Activated CD8-positive, alpha-beta T cell treated with anti-CD3 and anti-CD28 coated beads, Interleukin-2, amount 10 ng/mL, durations not matched to agents 7 days and 5 days (primary cell): ENCODE measurements around the gene SUSD6. TPM values are rescaled to one million over a fixed set of nuclear protein-coding genes. Genes with fewer than 3 reads are reported as not detected.

Experiments used
- ATAC-seq: fragments of 150-1000 bp; cut with Tn5 transposase; one replicate; pipeline ENCODE4 v1.10.0; 2021; ENCODE audit warnings: moderate library complexity
- CTCF ChIA-PET: fragments of 350-600 bp; sonication (Branson Sonifier 250); formaldehyde crosslinking; loops from one replicate; lab custom pipeline; 2021; ENCODE audit warnings: antibody characterized with exemption; lab: Charles Lee
- POLR2A ChIA-PET: fragments of 350-600 bp; sonication (Branson Sonifier 250); formaldehyde crosslinking; loops from one replicate; lab custom pipeline; 2021; ENCODE audit warnings: antibody characterized with exemption; lab: Charles Lee
- DNase-seq: peaks from one replicate; pipeline ENCODE4 v3.0.0-alpha.2; 2020
- H3K27ac Mint-ChIP-seq: one replicate; pipeline ENCODE4 v1.8.0; 2021; ENCODE audit warnings: mild to moderate bottlenecking, mixed read lengths
- H3K27me3 Mint-ChIP-seq: one replicate; pipeline ENCODE4 v1.8.0; 2021; ENCODE audit warnings: low read depth, mixed read lengths
- H3K36me3 Mint-ChIP-seq: one replicate; pipeline ENCODE4 v1.8.0; 2021; ENCODE audit warnings: low read depth, mixed read lengths
- H3K4me1 Mint-ChIP-seq: one replicate; pipeline ENCODE4 v1.8.0; 2021; ENCODE audit warnings: low read depth, mixed read lengths
- H3K4me3 Mint-ChIP-seq: one replicate; pipeline ENCODE4 v1.8.0; 2021; ENCODE audit warnings: mild to moderate bottlenecking, mixed read lengths
- H3K9me3 Mint-ChIP-seq: one replicate; pipeline ENCODE4 v1.8.0; 2022; ENCODE audit warnings: mixed read lengths; ENCODE audit not compliant: insufficient read depth
- total RNA-seq, 2 experiments: library from RNA; stranded (reverse); gene quantifications; one replicate each; pipeline ENCODE4 v1.2.3, GENCODE V29; 2021

SUSD6 gene
- total RNA-seq, 2 experiments from 2014 or later, result 40.0 to 43.1 TPM

DNA sequence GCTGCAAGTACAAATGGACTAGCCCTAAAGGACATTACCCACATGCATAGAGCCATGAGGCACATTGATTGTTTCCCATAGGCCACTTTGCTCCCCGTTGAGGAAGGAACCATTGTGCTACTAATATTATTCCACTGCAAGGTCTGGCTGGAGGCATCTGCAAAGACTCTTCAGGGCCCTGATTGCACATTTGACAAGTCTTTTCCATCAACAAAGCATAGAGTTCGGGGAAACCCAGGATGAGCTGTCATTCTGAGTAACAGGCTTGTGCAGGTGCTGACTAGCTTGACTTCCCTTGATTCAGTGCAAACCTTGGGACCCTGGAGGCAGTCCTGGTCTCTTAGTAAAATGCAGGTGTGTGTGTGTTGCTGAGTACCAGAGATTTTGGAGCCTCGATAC lies 73.8 kb downstream of the SUSD6 start:
- Mint-ChIP-seq H3K27me3 (no peaks in the 10 kb centered on the region), H3K9me3 (no peaks in the 10 kb centered on the region), H3K4me1 (peaks cover 69% of the 10 kb centered on the region), H3K36me3 (peaks cover 25% of the 10 kb centered on the region), H3K27ac (peak overlapping the region; percentile 76), H3K4me3 (no peak overlapping the region)
- POLR2A ChIA-PET, result interaction anchor here (0.8 to 1.3 kb wide), 4 partner anchors 9 to 82 kb away, joined by 3 to 4 read pairs (median 3); partner anchors contain the start of gene SRSF5
- DNase-seq (peak; percentile 57), ATAC-seq (peak; percentile 72)
- CTCF ChIA-PET, result interaction anchor here (0.8 to 1.7 kb wide), 3 partner anchors 11 to 18 kb away, joined by 3 read pairs; no protein-coding TSS in a partner anchor

DNA sequence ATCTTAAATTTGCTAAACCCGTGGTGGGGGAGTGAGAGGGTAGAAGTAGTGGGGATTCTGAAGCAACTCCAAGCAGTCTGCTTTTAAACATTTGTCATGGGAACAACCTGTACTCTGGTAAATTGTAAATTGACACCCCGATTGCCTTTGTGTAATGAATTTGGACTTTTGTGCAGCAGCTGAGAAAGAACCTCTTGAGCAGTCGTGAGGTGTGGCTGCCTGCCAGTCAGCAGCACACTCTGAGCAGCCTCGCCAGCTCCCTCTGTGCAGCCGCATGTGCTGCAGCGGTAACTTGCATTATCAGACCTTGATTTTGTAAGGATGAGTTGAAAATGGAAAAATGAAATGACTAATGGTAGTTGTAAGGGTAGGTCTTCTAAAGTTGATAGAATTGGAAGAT lies 74.3 kb downstream of the SUSD6 start:
- no peaks in the 10 kb centered on the region for H3K9me3 Mint-ChIP-seq
- CTCF ChIA-PET, result interaction anchor here (0.8 to 1.7 kb wide), 2 partner anchors 13 to 18 kb away, joined by 3 read pairs; no protein-coding TSS in a partner anchor
- ATAC-seq (no peak), DNase-seq (no peak)
- no peak overlapping the region for H3K4me3 Mint-ChIP-seq
- no peaks in the 10 kb centered on the region for H3K27me3 Mint-ChIP-seq
- peaks cover 26% of the 10 kb centered on the region for H3K36me3 Mint-ChIP-seq
- POLR2A ChIA-PET, result interaction anchor here (0.7 to 1.3 kb wide), 4 partner anchors 9 to 73 kb away, joined by 3 to 4 read pairs (median 3); no protein-coding TSS in a partner anchor
- H3K27ac Mint-ChIP-seq, result peak overlapping the region; percentile 76
- H3K4me1 Mint-ChIP-seq, result peaks cover 65% of the 10 kb centered on the region

DNA sequence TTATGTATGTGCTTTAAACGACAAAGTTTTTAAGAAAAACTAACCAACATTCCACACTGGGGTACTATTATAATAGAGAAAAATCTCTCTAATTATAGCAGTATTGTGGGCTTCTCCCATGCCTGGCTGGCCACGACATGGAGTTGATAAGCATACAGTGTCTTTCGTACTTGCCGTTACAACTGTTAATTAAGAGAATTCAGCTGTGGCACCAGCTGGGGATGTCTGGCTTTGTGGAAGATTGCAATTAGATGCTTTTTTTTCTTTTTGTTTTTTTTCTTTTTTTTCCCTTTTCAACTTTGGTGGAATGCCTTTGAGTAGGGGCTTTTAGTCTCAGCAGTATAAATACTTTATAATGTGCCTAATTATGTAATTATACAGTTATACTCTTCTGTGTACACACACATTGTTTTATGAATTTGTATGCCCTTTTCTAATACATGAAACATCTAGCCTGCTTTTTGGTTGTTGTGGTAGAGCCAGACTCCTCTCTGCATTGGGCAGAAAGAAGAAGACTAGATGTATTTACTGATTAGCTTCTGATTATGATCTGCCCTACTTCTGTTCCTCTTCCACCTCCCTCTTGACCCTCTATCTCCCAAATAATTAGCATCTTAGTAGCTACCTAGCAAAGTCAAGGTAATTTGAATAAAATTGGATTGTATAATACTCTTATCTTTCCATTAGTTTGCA lies 76.4 kb downstream of the SUSD6 start:
- DNase-seq, result no peak
- H3K27ac Mint-ChIP-seq, result no peak overlapping the region
- H3K9me3 Mint-ChIP-seq, result no peaks in the 10 kb centered on the region
- CTCF ChIA-PET, result interaction anchor here (1.0 to 1.8 kb wide), 5 partner anchors 14 to 57 kb away, joined by 3 to 9 read pairs (median 6); no protein-coding TSS in a partner anchor
- H3K4me3 Mint-ChIP-seq, result no peak overlapping the region
- ATAC-seq, result no peak
- H3K27me3 Mint-ChIP-seq, result no peaks in the 10 kb centered on the region
- peaks cover 15% of the 10 kb centered on the region for H3K36me3 Mint-ChIP-seq
- POLR2A ChIA-PET, result interaction anchor here (0.6 to 1.0 kb wide), 2 partner anchors 52 to 76 kb away, joined by 3 read pairs; no protein-coding TSS in a partner anchor
- H3K4me1 Mint-ChIP-seq, result peaks cover 49% of the 10 kb centered on the region

GRCh38 chr14:69688299-69688649 lies 76.9 kb downstream of the SUSD6 start:
- H3K36me3 Mint-ChIP-seq, result peaks cover 15% of the 10 kb centered on the region
- H3K4me1 Mint-ChIP-seq, result peaks cover 46% of the 10 kb centered on the region
- no peak overlapping the region for H3K4me3 Mint-ChIP-seq
- H3K9me3 Mint-ChIP-seq, result no peaks in the 10 kb centered on the region
- CTCF ChIA-PET, result interaction anchor here (1.2 to 1.8 kb wide), 4 partner anchors 15 to 39 kb away, joined by 4 to 9 read pairs (median 6); no protein-coding TSS in a partner anchor
- H3K27me3 Mint-ChIP-seq, result no peaks in the 10 kb centered on the region
- ATAC-seq (no peak), DNase-seq (no peak)
- POLR2A ChIA-PET, result interaction anchor here (1.0 kb wide), 1 partner anchor 76 kb away, joined by 3 read pairs; no protein-coding TSS in a partner anchor
- no peak overlapping the region for H3K27ac Mint-ChIP-seq

DNA sequence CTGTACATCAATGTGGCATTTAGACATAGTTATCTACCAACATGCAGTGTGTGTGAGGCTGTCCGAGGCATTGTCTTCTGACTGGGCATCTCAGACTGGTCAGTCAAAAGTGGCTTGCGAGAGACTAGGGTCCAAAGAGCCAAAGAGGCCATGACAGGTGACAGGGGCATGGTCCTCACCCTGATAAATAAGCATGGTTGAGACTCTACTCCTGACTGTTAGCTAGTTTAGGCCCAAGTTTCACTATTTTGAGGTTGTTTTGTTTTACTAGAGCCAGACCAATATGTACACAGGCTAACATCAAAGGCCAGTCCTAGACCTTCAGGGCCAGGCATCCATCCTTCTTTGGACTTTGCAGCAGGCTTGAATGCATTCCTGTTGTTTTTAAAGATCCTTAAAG lies 78.6 kb downstream of the SUSD6 start:
- no peaks in the 10 kb centered on the region for H3K9me3 Mint-ChIP-seq
- ChIA-PET CTCF (no interaction called here), POLR2A (no interaction called here)
- no peak overlapping the region for H3K27ac Mint-ChIP-seq
- no peak overlapping the region for H3K4me3 Mint-ChIP-seq
- no peaks in the 10 kb centered on the region for H3K27me3 Mint-ChIP-seq
- H3K4me1 Mint-ChIP-seq, result peaks cover 41% of the 10 kb centered on the region
- no peak for ATAC-seq
- no peak for DNase-seq
- H3K36me3 Mint-ChIP-seq, result peaks cover 15% of the 10 kb centered on the region

GRCh38 chr14:69692594-69692993 lies 81.2 kb downstream of the SUSD6 start:
- no peaks in the 10 kb centered on the region for H3K27me3 Mint-ChIP-seq
- no peaks in the 10 kb centered on the region for H3K9me3 Mint-ChIP-seq
- peaks cover 16% of the 10 kb centered on the region for H3K36me3 Mint-ChIP-seq
- DNase-seq, result no peak
- H3K4me1 Mint-ChIP-seq, result peaks cover 50% of the 10 kb centered on the region
- no peak overlapping the region for H3K27ac Mint-ChIP-seq
- no peak overlapping the region for H3K4me3 Mint-ChIP-seq
- no peak for ATAC-seq
- CTCF ChIA-PET, result interaction anchor here (1.1 kb wide), 1 partner anchor 17 kb away, joined by 4 read pairs; no protein-coding TSS in a partner anchor
- POLR2A ChIA-PET, result no interaction called here

- Mint-ChIP-seq H3K4me1 (peaks cover 45% of the 10 kb centered on the region), H3K9me3 (no peaks in the 10 kb centered on the region), H3K27me3 (no peaks in the 10 kb centered on the region), H3K36me3 (peaks cover 16% of the 10 kb centered on the region), H3K4me3 (no peak overlapping the region), H3K27ac (no peak overlapping the region)
- POLR2A ChIA-PET, result no interaction called here
- ATAC-seq, result no peak
- no peak for DNase-seq
- CTCF ChIA-PET, result no interaction called here
These were observed 81.7 kb downstream of the SUSD6 start for GRCh38 chr14:69693145-69693544.

DNA sequence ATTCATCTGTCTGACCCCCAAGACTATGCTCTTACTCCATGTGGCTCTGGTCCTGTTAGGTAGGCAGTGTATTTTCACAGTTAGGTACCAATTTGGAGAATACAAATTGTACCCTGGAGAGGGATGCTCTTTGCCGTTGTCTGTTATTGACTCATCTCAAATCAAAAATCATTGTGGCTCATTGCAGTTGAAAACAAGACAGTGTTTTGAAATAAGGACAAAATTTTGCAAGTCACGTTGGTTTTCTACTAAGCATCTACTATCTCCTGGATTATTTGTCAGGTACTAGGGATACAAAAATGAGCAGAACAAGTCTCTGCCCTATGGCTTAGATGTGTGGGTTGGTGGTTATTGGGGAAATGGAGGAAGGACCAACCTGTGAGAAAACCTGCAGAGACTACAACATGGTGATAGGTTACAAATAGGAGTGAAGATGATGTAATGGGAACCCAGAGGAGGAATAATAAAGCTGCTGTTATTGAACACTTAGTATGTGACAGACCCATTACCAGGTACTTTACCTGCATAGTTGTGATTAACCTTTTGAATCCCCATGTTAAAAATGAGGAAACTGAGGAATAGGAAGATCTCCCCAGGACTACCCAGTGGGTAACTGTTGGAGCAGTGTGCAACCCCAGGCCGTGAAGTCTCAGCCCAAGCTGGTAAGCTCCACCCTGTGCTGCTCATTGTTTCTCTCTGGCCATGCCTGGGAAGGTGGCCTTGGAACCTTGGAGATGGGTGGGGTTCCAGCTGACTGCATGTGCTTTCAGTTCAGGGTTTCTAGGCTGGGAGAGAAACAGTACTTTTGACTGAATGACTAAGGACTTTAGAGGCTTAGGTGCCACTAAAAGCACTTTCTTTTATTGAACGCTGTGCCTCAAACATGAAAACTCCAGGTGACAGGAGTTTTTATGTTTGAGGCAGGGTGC lies 82.7 kb downstream of the SUSD6 start:
- Mint-ChIP-seq H3K27me3 (no peaks in the 10 kb centered on the region), H3K27ac (peak overlapping the region; percentile 10), H3K9me3 (no peaks in the 10 kb centered on the region), H3K36me3 (peaks cover 18% of the 10 kb centered on the region), H3K4me3 (no peak overlapping the region), H3K4me1 (peaks cover 50% of the 10 kb centered on the region)
- POLR2A ChIA-PET, result interaction anchor here (0.5 to 1.1 kb wide), 2 partner anchors 9 to 21 kb away, joined by 3 read pairs; no protein-coding TSS in a partner anchor
- DNase-seq (no peak), ATAC-seq (no peak)
- CTCF ChIA-PET, result interaction anchor here (0.6 kb wide), 1 partner anchor 109 kb away, joined by 3 read pairs; no protein-coding TSS in a partner anchor

DNA sequence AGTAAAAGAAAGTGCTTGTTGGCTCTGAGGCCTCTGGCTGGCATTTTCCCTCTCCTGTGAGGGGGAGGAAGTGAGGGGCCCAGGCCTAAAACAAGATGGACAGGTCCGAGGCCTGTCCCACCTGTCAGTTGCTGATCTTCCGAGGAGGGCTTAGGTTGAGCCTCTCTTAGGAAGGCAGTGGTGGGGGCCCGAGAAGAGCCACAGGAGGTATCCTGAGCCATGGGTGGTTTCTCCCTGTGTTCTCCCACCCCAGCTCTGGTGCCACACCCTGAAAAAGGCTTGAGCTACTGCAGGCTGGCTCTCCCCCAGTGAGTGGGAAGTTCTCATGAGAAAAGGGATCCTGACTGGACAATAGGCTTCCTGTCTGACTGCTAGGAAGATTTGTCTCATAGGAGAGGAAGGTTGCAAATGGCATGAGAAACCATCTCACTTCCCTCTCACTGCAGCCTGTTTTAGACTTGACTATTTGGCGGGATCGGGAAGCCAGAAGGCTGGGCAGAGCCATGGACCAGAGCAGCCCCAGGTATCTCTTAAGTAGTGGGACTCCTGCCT lies 83.4 kb downstream of the SUSD6 start:
- H3K4me3 Mint-ChIP-seq, result no peak overlapping the region
- no peaks in the 10 kb centered on the region for H3K9me3 Mint-ChIP-seq
- no peak overlapping the region for H3K27ac Mint-ChIP-seq
- peaks cover 56% of the 10 kb centered on the region for H3K4me1 Mint-ChIP-seq
- ATAC-seq (no peak), DNase-seq (no peak)
- CTCF ChIA-PET, result interaction anchor here (0.6 kb wide), 1 partner anchor 110 kb away, joined by 3 read pairs; no protein-coding TSS in a partner anchor
- no peaks in the 10 kb centered on the region for H3K27me3 Mint-ChIP-seq
- H3K36me3 Mint-ChIP-seq, result peaks cover 18% of the 10 kb centered on the region
- POLR2A ChIA-PET, result interaction anchor here (0.5 to 1.1 kb wide), 2 partner anchors 10 to 21 kb away, joined by 3 read pairs; no protein-coding TSS in a partner anchor

- Mint-ChIP-seq H3K4me1 (peaks cover 58% of the 10 kb centered on the region), H3K27ac (peak overlapping the region; percentile 32), H3K4me3 (no peak overlapping the region), H3K27me3 (no peaks in the 10 kb centered on the region), H3K9me3 (no peaks in the 10 kb centered on the region), H3K36me3 (peaks cover 11% of the 10 kb centered on the region)
- DNase-seq (no peak), ATAC-seq (no peak)
- CTCF ChIA-PET, result no interaction called here
- POLR2A ChIA-PET, result interaction anchor here (1.1 kb wide), 1 partner anchor 22 kb away, joined by 3 read pairs; no protein-coding TSS in a partner anchor
These were observed 84.2 kb downstream of the SUSD6 start for GRCh38 chr14:69695322-69696203.
